ENCODE results near the gene C1GALT1.

The C1GALT1 gene

GRCh38 chr7:7173956-7174632 lies 8.2 kb upstream of the C1GALT1 start:
- H3K9ac ChIP-seq (ENCODE audit: low read depth, low read length) = no peak overlapping the region
- no peak overlapping the region for H3K4me2 ChIP-seq (ENCODE audit: low read length)
- no peak overlapping the region for H3K4me3 ChIP-seq (ENCODE audit: low read length)
- H3K27me3 ChIP-seq (ENCODE audit: control insufficient read depth, insufficient read depth, low read length) = no peaks in the 10 kb centered on the region
- H3K9me3 ChIP-seq (replicated peaks; ENCODE audit: low read length) = peaks cover 25% of the 10 kb centered on the region
- H3K36me3 ChIP-seq (ENCODE audit: insufficient read depth, low read length) = peaks cover 8% of the 10 kb centered on the region
- H3K4me1 ChIP-seq (ENCODE audit: control insufficient read depth, insufficient read depth, low read length) = peaks cover 34% of the 10 kb centered on the region

- Histone ChIP-seq H3K36me3 (ENCODE audit: insufficient read depth, low read length) (peaks cover 8% of the 10 kb centered on the region), H3K9me3 (replicated peaks; ENCODE audit: low read length) (peaks cover 21% of the 10 kb centered on the region), H3K9ac (ENCODE audit: low read depth, low read length) (peak overlapping the region; percentile 55), H3K27me3 (ENCODE audit: control insufficient read depth, insufficient read depth, low read length) (no peaks in the 10 kb centered on the region), H3K4me1 (ENCODE audit: control insufficient read depth, insufficient read depth, low read length) (peaks cover 34% of the 10 kb centered on the region), H3K4me3 (ENCODE audit: low read length) (no peak overlapping the region), H3K4me2 (ENCODE audit: low read length) (no peak overlapping the region)
Measured at GRCh38 chr7:7175075-7175695, 7.2 kb upstream of the C1GALT1 start.

- Histone ChIP-seq H3K4me1 (ENCODE audit: control insufficient read depth, insufficient read depth, low read length) (peaks cover 44% of the 10 kb centered on the region), H3K36me3 (ENCODE audit: insufficient read depth, low read length) (peaks cover 4% of the 10 kb centered on the region), H3K4me3 (ENCODE audit: low read length) (peak overlapping the region; percentile 30), H3K9ac (ENCODE audit: low read depth, low read length) (peak overlapping the region; percentile 78), H3K4me2 (ENCODE audit: low read length) (peak overlapping the region; percentile 76), H3K9me3 (replicated peaks; ENCODE audit: low read length) (peaks cover 21% of the 10 kb centered on the region), H3K27me3 (ENCODE audit: control insufficient read depth, insufficient read depth, low read length) (no peaks in the 10 kb centered on the region)
Measured at GRCh38 chr7:7176406-7177043, 5.8 kb upstream of the C1GALT1 start.

GRCh38 chr7:7177044-7177517 lies 5.3 kb upstream of the C1GALT1 start:
- Histone ChIP-seq H3K4me1 (ENCODE audit: control insufficient read depth, insufficient read depth, low read length) (peaks cover 45% of the 10 kb centered on the region), H3K9ac (ENCODE audit: low read depth, low read length) (peak overlapping the region; percentile 78), H3K4me2 (ENCODE audit: low read length) (peak overlapping the region; percentile 76), H3K4me3 (ENCODE audit: low read length) (peak overlapping the region; percentile 30), H3K36me3 (ENCODE audit: insufficient read depth, low read length) (peaks cover 4% of the 10 kb centered on the region), H3K9me3 (replicated peaks; ENCODE audit: low read length) (peaks cover 19% of the 10 kb centered on the region), H3K27me3 (ENCODE audit: control insufficient read depth, insufficient read depth, low read length) (no peaks in the 10 kb centered on the region)

GRCh38 chr7:7178081-7178480 lies 4.3 kb upstream of the C1GALT1 start:
- Histone ChIP-seq H3K27me3 (ENCODE audit: control insufficient read depth, insufficient read depth, low read length) (no peaks in the 10 kb centered on the region), H3K9ac (ENCODE audit: low read depth, low read length) (no peak overlapping the region), H3K9me3 (replicated peaks; ENCODE audit: low read length) (peaks cover 11% of the 10 kb centered on the region), H3K4me3 (ENCODE audit: low read length) (no peak overlapping the region), H3K4me1 (ENCODE audit: control insufficient read depth, insufficient read depth, low read length) (peaks cover 45% of the 10 kb centered on the region), H3K36me3 (ENCODE audit: insufficient read depth, low read length) (no peaks in the 10 kb centered on the region), H3K4me2 (ENCODE audit: low read length) (peak overlapping the region; percentile 76)

- H3K4me2 ChIP-seq (ENCODE audit: low read length) = no peak overlapping the region
- H3K4me3 ChIP-seq (ENCODE audit: low read length) = no peak overlapping the region
- H3K9ac ChIP-seq (ENCODE audit: low read depth, low read length) = no peak overlapping the region
- H3K9me3 ChIP-seq (replicated peaks; ENCODE audit: low read length) = peaks cover 7% of the 10 kb centered on the region
- H3K36me3 ChIP-seq (ENCODE audit: insufficient read depth, low read length) = no peaks in the 10 kb centered on the region
- H3K4me1 ChIP-seq (ENCODE audit: control insufficient read depth, insufficient read depth, low read length) = peaks cover 45% of the 10 kb centered on the region
- H3K27me3 ChIP-seq (ENCODE audit: control insufficient read depth, insufficient read depth, low read length) = no peaks in the 10 kb centered on the region
Measured at GRCh38 chr7:7178906-7179305, 3.4 kb upstream of the C1GALT1 start.

GRCh38 chr7:7180725-7181449 lies 1.5 kb upstream of the C1GALT1 start:
- Histone ChIP-seq H3K4me2 (ENCODE audit: low read length) (peak overlapping the region; percentile 87), H3K9me3 (replicated peaks; ENCODE audit: low read length) (no peaks in the 10 kb centered on the region), H3K9ac (ENCODE audit: low read depth, low read length) (no peak overlapping the region), H3K36me3 (ENCODE audit: insufficient read depth, low read length) (peaks cover 8% of the 10 kb centered on the region), H3K4me1 (ENCODE audit: control insufficient read depth, insufficient read depth, low read length) (peaks cover 49% of the 10 kb centered on the region), H3K27me3 (ENCODE audit: control insufficient read depth, insufficient read depth, low read length) (no peaks in the 10 kb centered on the region), H3K4me3 (ENCODE audit: low read length) (peak overlapping the region; percentile 73)

GRCh38 chr7:7181519-7182155 lies 707 bp upstream of the C1GALT1 start:
- Histone ChIP-seq H3K4me3 (ENCODE audit: low read length) (peak overlapping the region; percentile 73), H3K9ac (ENCODE audit: low read depth, low read length) (peak overlapping the region; percentile 84), H3K4me1 (ENCODE audit: control insufficient read depth, insufficient read depth, low read length) (peaks cover 48% of the 10 kb centered on the region), H3K36me3 (ENCODE audit: insufficient read depth, low read length) (peaks cover 15% of the 10 kb centered on the region), H3K9me3 (replicated peaks; ENCODE audit: low read length) (no peaks in the 10 kb centered on the region), H3K27me3 (ENCODE audit: control insufficient read depth, insufficient read depth, low read length) (no peaks in the 10 kb centered on the region), H3K4me2 (ENCODE audit: low read length) (peak overlapping the region; percentile 87)

- H3K27me3 ChIP-seq (ENCODE audit: control insufficient read depth, insufficient read depth, low read length) = no peaks in the 10 kb centered on the region
- H3K9me3 ChIP-seq (replicated peaks; ENCODE audit: low read length) = no peaks in the 10 kb centered on the region
- peaks cover 41% of the 10 kb centered on the region for H3K4me1 ChIP-seq (ENCODE audit: control insufficient read depth, insufficient read depth, low read length)
- H3K9ac ChIP-seq (ENCODE audit: low read depth, low read length) = peak overlapping the region; percentile 95
- H3K36me3 ChIP-seq (ENCODE audit: insufficient read depth, low read length) = peaks cover 18% of the 10 kb centered on the region
- peak overlapping the region; percentile 81 for H3K4me2 ChIP-seq (ENCODE audit: low read length)
- H3K4me3 ChIP-seq (ENCODE audit: low read length) = peak overlapping the region; percentile 93
Measured at GRCh38 chr7:7183061-7183837, 905 bp downstream of the C1GALT1 start.

GRCh38 chr7:7183838-7184463 lies 1.6 kb downstream of the C1GALT1 start:
- H3K4me1 ChIP-seq (ENCODE audit: control insufficient read depth, insufficient read depth, low read length) = peaks cover 39% of the 10 kb centered on the region
- no peaks in the 10 kb centered on the region for H3K9me3 ChIP-seq (replicated peaks; ENCODE audit: low read length)
- H3K4me2 ChIP-seq (ENCODE audit: low read length) = peak overlapping the region; percentile 81
- peak overlapping the region; percentile 93 for H3K4me3 ChIP-seq (ENCODE audit: low read length)
- no peaks in the 10 kb centered on the region for H3K27me3 ChIP-seq (ENCODE audit: control insufficient read depth, insufficient read depth, low read length)
- peak overlapping the region; percentile 95 for H3K9ac ChIP-seq (ENCODE audit: low read depth, low read length)
- peaks cover 18% of the 10 kb centered on the region for H3K36me3 ChIP-seq (ENCODE audit: insufficient read depth, low read length)

Data from skeletal muscle satellite cell (primary cell).